A549 treated with Mapracorat at 1 μM for 4 hours (cell line): Measurements from ENCODE around the gene PSMC1. TPM values are rescaled to one million over a fixed set of nuclear protein-coding genes. Genes with fewer than 3 reads are reported as not detected.

Experiments used
- total RNA-seq: library from RNA; stranded (reverse); fragments of 200-300 nt; extraction: Qiagen RNA extraction; gene quantifications from 5 replicates; pipeline ENCODE4 v1.2.3, GENCODE V29; 2022

PSMC1 gene
- total RNA-seq: 216 to 351 TPM (median 227 TPM) in 5 replicates

GRCh38 chr14:90256354-90257131 lies at the start of gene PSMC1:
PSMC1 (plus strand) TSS chr14:90256553; CDS start chr14:90256598, 45 bp downstream.

Other genes starting within 250 kb of the PSMC1 start
- 0.13 to 0.17 TPM (median 0.14 TPM) in 5 replicates for gene KCNK13, start 194.6 kb upstream of the PSMC1 start, total RNA-seq
- 7.8 to 9.9 TPM (median 8.7 TPM) in 5 replicates for gene NRDE2, start 75.4 kb downstream of the PSMC1 start, total RNA-seq
- 311 to 356 TPM (median 333 TPM) in 5 replicates for gene CALM1, start 140.5 kb downstream of the PSMC1 start, total RNA-seq